GM12891 (cell line): Measurements from ENCODE around the gene MYO5B.

Experiments
- DNase-seq: peaks from one replicate; pipeline ENCODE4 v3.0.0; 2011; ENCODE audit warnings: low spot score; ENCODE audit not compliant: insufficient read length
- FAIRE-seq: peaks from 2 replicates; lab custom pipeline; 2011; peaks lifted over from hg19 to GRCh38; lab: Jason Lieb, UNC
- PAX5 ChIP-seq: IDR thresholded peaks from 2 replicates; pipeline ENCODE4 v1.6.1; 2011; ENCODE audit warnings: low read length, moderate library complexity, mild to moderate bottlenecking; ENCODE audit not compliant: insufficient read depth, severe bottlenecking
- POLR2A ChIP-seq: IDR thresholded peaks from 2 replicates; pipeline ENCODE4 v1.6.1; 2011; ENCODE audit warnings: low read depth, low read length, control low read depth
- POLR2AphosphoS5 ChIP-seq: IDR thresholded peaks from 2 replicates; pipeline ENCODE4 v1.6.1; 2011; ENCODE audit warnings: low read depth, low read length, control low read depth
- POU2F2 ChIP-seq: IDR thresholded peaks from 2 replicates; pipeline ENCODE4 v1.6.1; 2011; ENCODE audit warnings: low read depth, mild to moderate bottlenecking, control low read depth, low read length, moderate library complexity
- SPI1 ChIP-seq: IDR thresholded peaks from 2 replicates; pipeline ENCODE4 v1.6.1; 2011; ENCODE audit warnings: low read depth, low read length, control low read depth
- TAF1 ChIP-seq: IDR thresholded peaks from 2 replicates; pipeline ENCODE4 v1.6.1; 2011; ENCODE audit warnings: low read depth, low read length, control low read depth

The MYO5B gene

GRCh38 chr18:50044402-50044801 is 150.5 kb downstream of the MYO5B start:
- FAIRE-seq = no peak
- DNase-seq = no peak
- TF ChIP-seq POLR2A (no peak), POU2F2 (no peak), TAF1 (no peak), SPI1 (no peak), PAX5 (no peak)

- DNase-seq (no peak), FAIRE-seq (no peak)
- TF ChIP-seq POLR2A (no peak), TAF1 (no peak), SPI1 (no peak), POU2F2 (no peak), POLR2AphosphoS5 (no peak), PAX5 (no peak)
Observed at GRCh38 chr18:50042611-50043010, 152.3 kb downstream of the MYO5B start.

- TF ChIP-seq POLR2AphosphoS5 (no peak), TAF1 (no peak), SPI1 (no peak), POLR2A (no peak), POU2F2 (no peak), PAX5 (no peak)
- DNase-seq (no peak), FAIRE-seq (no peak)
Observed at GRCh38 chr18:50039746-50040145, 155.2 kb downstream of the MYO5B start.

GRCh38 chr18:50038448-50038847 is 156.5 kb downstream of the MYO5B start:
- DNase-seq = no peak
- no peak for FAIRE-seq
- TF ChIP-seq POLR2A (no peak), TAF1 (no peak)

- DNase-seq (no peak), FAIRE-seq (no peak)
Observed at GRCh38 chr18:50034029-50034428, 160.9 kb downstream of the MYO5B start.

GRCh38 chr18:50033004-50033403 is 161.9 kb downstream of the MYO5B start:
- no peak for DNase-seq
- no peak for FAIRE-seq
- TF ChIP-seq TAF1 (no peak), SPI1 (no peak), POU2F2 (no peak), POLR2AphosphoS5 (no peak), PAX5 (no peak), POLR2A (no peak)

More at GRCh38 chr18:50034029-50034428, 160.9 kb downstream of the MYO5B start:
- no peak for TF ChIP-seq POLR2A
- no peak for TF ChIP-seq TAF1
- no peak for TF ChIP-seq SPI1
- TF ChIP-seq POLR2AphosphoS5 = no peak
- TF ChIP-seq PAX5 = no peak
- TF ChIP-seq POU2F2 = no peak

GRCh38 chr18:50030146-50030545 is 164.8 kb downstream of the MYO5B start:
- FAIRE-seq = no peak

GRCh38 chr18:50027996-50028395 is 167.0 kb downstream of the MYO5B start:
- no peak for FAIRE-seq
- DNase-seq = no peak
- TF ChIP-seq POLR2A (no peak), POLR2AphosphoS5 (no peak), TAF1 (no peak), SPI1 (no peak), PAX5 (no peak), POU2F2 (no peak)

More at GRCh38 chr18:50030146-50030545, 164.8 kb downstream of the MYO5B start:
- TF ChIP-seq POLR2AphosphoS5 = no peak
- TF ChIP-seq SPI1 = no peak
- TF ChIP-seq PAX5 = no peak
- no peak for TF ChIP-seq TAF1
- TF ChIP-seq POLR2A = no peak
- TF ChIP-seq POU2F2 = no peak
- DNase-seq = no peak

- DNase-seq (no peak), FAIRE-seq (no peak)
- TF ChIP-seq TAF1 (no peak), SPI1 (no peak), PAX5 (no peak), POU2F2 (no peak), POLR2AphosphoS5 (no peak)
Observed at GRCh38 chr18:50024466-50024865, 170.5 kb downstream of the MYO5B start.

- TF ChIP-seq TAF1 (no peak), POLR2A (no peak), POU2F2 (no peak), SPI1 (no peak), POLR2AphosphoS5 (no peak), PAX5 (no peak)
- FAIRE-seq (no peak), DNase-seq (no peak)
Observed at GRCh38 chr18:50022985-50023384, 172.0 kb downstream of the MYO5B start.

- DNase-seq = no peak
- no peak for FAIRE-seq
- TF ChIP-seq POLR2AphosphoS5 (no peak), POU2F2 (no peak), PAX5 (no peak), TAF1 (no peak), POLR2A (no peak), SPI1 (no peak)
Observed at GRCh38 chr18:50014606-50015005, 180.3 kb downstream of the MYO5B start.
